ENCODE data around the gene FSIP2. TPM values are rescaled to one million over a fixed set of nuclear protein-coding genes. Genes with fewer than 3 reads are reported as not detected.

The FSIP2 gene
- total RNA-seq, 1 donor from 2014 or later: 12.7 TPM

DNA sequence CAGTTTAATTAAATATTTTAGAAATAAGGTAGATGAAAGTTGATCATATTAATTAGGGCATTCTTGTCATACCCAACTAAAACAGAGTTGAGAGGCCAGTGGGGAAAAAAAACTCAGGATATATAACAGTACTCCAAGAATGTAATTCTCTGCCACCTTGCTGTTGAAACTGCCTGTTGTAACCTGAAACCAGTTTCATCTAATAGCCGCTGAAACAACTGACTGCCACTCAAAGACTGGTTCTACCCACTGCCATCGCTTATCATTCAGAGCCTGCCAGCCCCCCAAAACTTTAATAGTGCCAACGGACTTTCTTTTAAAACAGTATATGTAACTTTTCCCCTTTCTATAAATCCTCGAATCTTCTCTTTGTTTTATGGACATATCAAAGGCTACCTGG, 37.7 kb upstream of the FSIP2 start:
- no peaks in the 10 kb centered on the region for H3K9me3 Mint-ChIP-seq
- H3K36me3 Mint-ChIP-seq: no peaks in the 10 kb centered on the region
- TF ChIP-seq EZH2 (IDR thresholded peaks at IDR 0.05) (no peak), EZH2phosphoT487 (IDR thresholded peaks at IDR 0.05) (no peak)
- TF ChIP-seq, protein P1, sequence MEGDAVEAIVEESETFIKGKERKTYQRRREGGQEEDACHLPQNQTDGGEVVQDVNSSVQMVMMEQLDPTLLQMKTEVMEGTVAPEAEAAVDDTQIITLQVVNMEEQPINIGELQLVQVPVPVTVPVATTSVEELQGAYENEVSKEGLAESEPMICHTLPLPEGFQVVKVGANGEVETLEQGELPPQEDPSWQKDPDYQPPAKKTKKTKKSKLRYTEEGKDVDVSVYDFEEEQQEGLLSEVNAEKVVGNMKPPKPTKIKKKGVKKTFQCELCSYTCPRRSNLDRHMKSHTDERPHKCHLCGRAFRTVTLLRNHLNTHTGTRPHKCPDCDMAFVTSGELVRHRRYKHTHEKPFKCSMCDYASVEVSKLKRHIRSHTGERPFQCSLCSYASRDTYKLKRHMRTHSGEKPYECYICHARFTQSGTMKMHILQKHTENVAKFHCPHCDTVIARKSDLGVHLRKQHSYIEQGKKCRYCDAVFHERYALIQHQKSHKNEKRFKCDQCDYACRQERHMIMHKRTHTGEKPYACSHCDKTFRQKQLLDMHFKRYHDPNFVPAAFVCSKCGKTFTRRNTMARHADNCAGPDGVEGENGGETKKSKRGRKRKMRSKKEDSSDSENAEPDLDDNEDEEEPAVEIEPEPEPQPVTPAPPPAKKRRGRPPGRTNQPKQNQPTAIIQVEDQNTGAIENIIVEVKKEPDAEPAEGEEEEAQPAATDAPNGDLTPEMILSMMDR (IDR thresholded peaks at IDR 0.05): no peak
- peak; percentile 21 for DNase-seq (ENCODE audit: low spot score)
- Histone ChIP-seq H3K4me2 (peak overlapping the region; percentile 17), H3K27me3 (no peaks in the 10 kb centered on the region), H3K9ac (no peak overlapping the region), H3K27ac (no peak overlapping the region), H3K4me3 (no peak overlapping the region), H3K9me3 (ENCODE audit: low read depth) (no peaks in the 10 kb centered on the region), H2AFZ (replicated peaks) (no peak overlapping the region), H3K36me3 (no peaks in the 10 kb centered on the region), H4K20me1 (ENCODE audit: low read depth) (no peaks in the 10 kb centered on the region), H3F3A (ENCODE audit: low read depth) (no peaks in the 10 kb centered on the region), H3K4me1 (peaks cover 5% of the 10 kb centered on the region), H3K79me2 (ENCODE audit: low read depth) (no peaks in the 10 kb centered on the region)
- no peak overlapping the region for H3K27ac Mint-ChIP-seq
- H3K4me3 Mint-ChIP-seq: no peak overlapping the region
- H3K4me1 Mint-ChIP-seq: peaks cover 3% of the 10 kb centered on the region
- no peaks in the 10 kb centered on the region for H3K27me3 Mint-ChIP-seq (ENCODE audit: insufficient read depth, low read depth)

DNA sequence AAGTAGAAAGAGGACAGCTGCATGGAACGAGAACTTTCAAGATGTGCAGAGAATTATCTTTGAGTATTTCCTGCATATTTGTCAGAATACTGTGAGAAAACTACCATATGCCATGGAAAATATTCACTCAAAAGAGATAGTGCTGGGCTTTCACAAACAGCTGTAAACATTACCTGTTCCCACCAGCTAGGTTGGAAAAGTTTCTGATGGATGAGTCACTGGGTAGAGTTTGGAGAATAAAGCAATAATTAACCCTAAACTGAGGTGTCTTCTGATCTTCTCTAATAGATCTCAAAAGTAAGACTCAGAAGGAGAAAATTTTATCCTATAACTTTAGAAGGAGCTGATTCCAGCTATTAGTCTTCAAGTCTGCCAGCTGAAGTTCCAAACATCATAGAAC, 3.9 kb upstream of the FSIP2 start:
- no peaks in the 10 kb centered on the region for H4K20me1 ChIP-seq (ENCODE audit: low read depth)
- H2AFZ ChIP-seq (replicated peaks): no peak overlapping the region
- peaks cover 10% of the 10 kb centered on the region for H3K9me3 Mint-ChIP-seq
- H3K9ac ChIP-seq: no peak overlapping the region
- H3K4me2 ChIP-seq: no peak overlapping the region
- peaks cover 12% of the 10 kb centered on the region for H3F3A ChIP-seq (ENCODE audit: low read depth)
- no peak overlapping the region for H3K27ac ChIP-seq
- H3K4me1 Mint-ChIP-seq: peaks cover 10% of the 10 kb centered on the region
- no peaks in the 10 kb centered on the region for H3K27me3 ChIP-seq
- H3K4me3 Mint-ChIP-seq: no peak overlapping the region
- H3K36me3 Mint-ChIP-seq: no peaks in the 10 kb centered on the region
- TF ChIP-seq EZH2phosphoT487 (IDR thresholded peaks at IDR 0.05) (no peak), EZH2 (IDR thresholded peaks at IDR 0.05) (no peak)
- TF ChIP-seq, protein P1 (IDR thresholded peaks at IDR 0.05): no peak
- no peaks in the 10 kb centered on the region for H3K36me3 ChIP-seq
- H3K4me1 ChIP-seq: peaks cover 17% of the 10 kb centered on the region
- DNase-seq (ENCODE audit: low spot score): no peak
- H3K79me2 ChIP-seq (ENCODE audit: low read depth): no peaks in the 10 kb centered on the region
- no peaks in the 10 kb centered on the region for H3K9me3 ChIP-seq (ENCODE audit: low read depth)
- H3K27me3 Mint-ChIP-seq (ENCODE audit: insufficient read depth, low read depth): peaks cover 2% of the 10 kb centered on the region
- H3K27ac Mint-ChIP-seq: no peak overlapping the region
- H3K4me3 ChIP-seq: no peak overlapping the region

DNA sequence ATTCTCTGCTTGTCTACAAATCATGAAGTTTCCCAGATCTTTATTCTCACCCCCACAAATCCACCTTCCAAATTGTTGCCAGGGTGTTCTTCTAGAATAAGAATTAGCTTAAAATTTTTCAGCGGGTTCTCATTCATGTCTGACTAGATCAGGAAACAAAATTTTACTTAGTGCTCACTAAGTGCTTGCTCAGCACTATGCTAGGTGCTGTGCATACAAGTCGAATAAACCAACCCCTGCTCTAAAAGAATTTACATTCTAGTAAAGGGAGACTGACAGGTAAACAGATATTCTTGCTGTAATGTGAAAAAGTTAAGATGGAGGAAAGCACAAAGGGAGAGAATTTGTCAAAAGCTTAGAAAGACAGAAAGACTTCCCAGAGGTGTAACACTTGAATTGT, 2.4 kb upstream of the FSIP2 start:
- H3K79me2 ChIP-seq (ENCODE audit: low read depth): no peaks in the 10 kb centered on the region
- Mint-ChIP-seq H3K9me3 (peaks cover 10% of the 10 kb centered on the region), H3K27ac (no peak overlapping the region), H3K4me1 (peaks cover 10% of the 10 kb centered on the region), H3K36me3 (peaks cover 4% of the 10 kb centered on the region), H3K27me3 (ENCODE audit: insufficient read depth, low read depth) (peaks cover 2% of the 10 kb centered on the region), H3K4me3 (no peak overlapping the region)
- H3K9ac ChIP-seq: no peak overlapping the region
- no peak overlapping the region for H2AFZ ChIP-seq (replicated peaks)
- peaks cover 17% of the 10 kb centered on the region for H3K4me1 ChIP-seq
- peak overlapping the region; percentile 19 for H3K4me2 ChIP-seq
- peaks cover 12% of the 10 kb centered on the region for H3F3A ChIP-seq (ENCODE audit: low read depth)
- H3K9me3 ChIP-seq (ENCODE audit: low read depth): no peaks in the 10 kb centered on the region
- no peaks in the 10 kb centered on the region for H3K36me3 ChIP-seq
- no peak for DNase-seq (ENCODE audit: low spot score)
- no peaks in the 10 kb centered on the region for H4K20me1 ChIP-seq (ENCODE audit: low read depth)
- TF ChIP-seq EZH2 (IDR thresholded peaks at IDR 0.05): no peak
- TF ChIP-seq, protein P1 (IDR thresholded peaks at IDR 0.05): no peak
- TF ChIP-seq EZH2phosphoT487 (IDR thresholded peaks at IDR 0.05): no peak
- H3K4me3 ChIP-seq: no peak overlapping the region
- no peak overlapping the region for H3K27ac ChIP-seq
- no peaks in the 10 kb centered on the region for H3K27me3 ChIP-seq
